ENCODE results near the gene SHISA5. TPM values are rescaled to one million over a fixed set of nuclear protein-coding genes. Genes with fewer than 3 reads are reported as not detected.

Gene SHISA5
- total RNA-seq, 1 experiment from 2014 or later = 226 TPM

- peak overlapping the region; percentile 68 for H3K27ac Mint-ChIP-seq (ENCODE audit: unreplicated experiment)
- H3K4me3 Mint-ChIP-seq (ENCODE audit: unreplicated experiment) = peak overlapping the region; percentile 74
- no TSS peak for BruUV-seq (replicated peaks)
- intact Hi-C loops (cut with micrococcal nuclease; ENCODE audit: unreplicated experiment) = no loop called here
- Histone ChIP-seq H3K4me1 (peaks cover 35% of the 10 kb centered on the region), H3K4me3 (ENCODE audit: low read depth, low read length) (peak overlapping the region; percentile 75), H3K36me3 (ENCODE audit: control insufficient read depth, insufficient read depth, low read length) (no peaks in the 10 kb centered on the region), H3K9me3 (no peaks in the 10 kb centered on the region), H3K27me3 (replicated peaks; ENCODE audit: control insufficient read depth, insufficient read depth, low read length) (no peaks in the 10 kb centered on the region)
- CTCF ChIA-PET = interaction anchor here (1.4 kb wide), 1 partner anchor 30 kb away, joined by 14 read pairs; no protein-coding TSS in a partner anchor
- H3K27me3 Mint-ChIP-seq (ENCODE audit: insufficient read depth, unreplicated experiment) = no peaks in the 10 kb centered on the region
- peaks cover 6% of the 10 kb centered on the region for H3K36me3 Mint-ChIP-seq (ENCODE audit: insufficient read depth, unreplicated experiment)
- peaks cover 23% of the 10 kb centered on the region for H3K4me1 Mint-ChIP-seq (ENCODE audit: low read depth, unreplicated experiment)
- POLR2A ChIA-PET = interaction anchor here (0.6 kb wide), 1 partner anchor 30 kb away, joined by 3 read pairs; no protein-coding TSS in a partner anchor
- no peak for DNase-seq
- H3K9me3 Mint-ChIP-seq (ENCODE audit: unreplicated experiment) = peaks cover under 1% of the 10 kb centered on the region
- TF ChIP-seq, protein P1, sequence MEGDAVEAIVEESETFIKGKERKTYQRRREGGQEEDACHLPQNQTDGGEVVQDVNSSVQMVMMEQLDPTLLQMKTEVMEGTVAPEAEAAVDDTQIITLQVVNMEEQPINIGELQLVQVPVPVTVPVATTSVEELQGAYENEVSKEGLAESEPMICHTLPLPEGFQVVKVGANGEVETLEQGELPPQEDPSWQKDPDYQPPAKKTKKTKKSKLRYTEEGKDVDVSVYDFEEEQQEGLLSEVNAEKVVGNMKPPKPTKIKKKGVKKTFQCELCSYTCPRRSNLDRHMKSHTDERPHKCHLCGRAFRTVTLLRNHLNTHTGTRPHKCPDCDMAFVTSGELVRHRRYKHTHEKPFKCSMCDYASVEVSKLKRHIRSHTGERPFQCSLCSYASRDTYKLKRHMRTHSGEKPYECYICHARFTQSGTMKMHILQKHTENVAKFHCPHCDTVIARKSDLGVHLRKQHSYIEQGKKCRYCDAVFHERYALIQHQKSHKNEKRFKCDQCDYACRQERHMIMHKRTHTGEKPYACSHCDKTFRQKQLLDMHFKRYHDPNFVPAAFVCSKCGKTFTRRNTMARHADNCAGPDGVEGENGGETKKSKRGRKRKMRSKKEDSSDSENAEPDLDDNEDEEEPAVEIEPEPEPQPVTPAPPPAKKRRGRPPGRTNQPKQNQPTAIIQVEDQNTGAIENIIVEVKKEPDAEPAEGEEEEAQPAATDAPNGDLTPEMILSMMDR (IDR thresholded peaks at IDR 0.05; ENCODE audit: insufficient read depth in 1 of 2, low read depth in 1 of 2, low read length in 1 of 2, severe bottlenecking in 1 of 2, unreplicated experiment in 1 of 2) = no peak
Observed at GRCh38 chr3:48503401-48504050, 448 bp downstream of the SHISA5 start.

DNA sequence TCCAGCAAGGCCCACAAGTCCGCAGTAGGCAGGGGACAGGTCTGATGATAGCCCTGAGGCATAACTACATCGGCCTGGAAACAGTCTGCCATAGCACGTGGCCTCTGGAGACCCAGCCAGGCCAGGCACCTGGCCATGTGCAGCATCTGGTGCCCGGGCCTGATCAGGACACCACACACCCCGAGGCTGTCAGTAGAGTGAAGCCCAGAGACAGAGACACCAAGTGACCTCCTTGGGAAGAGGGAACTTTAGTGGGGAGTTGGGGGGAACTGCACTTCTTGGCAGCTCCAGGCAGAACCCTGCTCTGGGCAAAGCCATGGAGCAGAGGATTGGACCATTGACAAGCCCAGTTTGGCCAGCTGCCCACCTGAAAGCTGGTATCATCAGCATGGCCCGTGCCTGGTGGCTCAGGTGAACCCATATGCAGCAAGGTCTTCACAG, 1.2 kb downstream of the SHISA5 start:
- ChIA-PET POLR2A (no interaction called here), CTCF (no interaction called here)
- Histone ChIP-seq H3K36me3 (ENCODE audit: control insufficient read depth, insufficient read depth, low read length) (no peaks in the 10 kb centered on the region), H3K9me3 (no peaks in the 10 kb centered on the region), H3K4me1 (peaks cover 35% of the 10 kb centered on the region), H3K27me3 (replicated peaks; ENCODE audit: control insufficient read depth, insufficient read depth, low read length) (no peaks in the 10 kb centered on the region), H3K4me3 (ENCODE audit: low read depth, low read length) (no peak overlapping the region)
- Mint-ChIP-seq H3K27ac (ENCODE audit: unreplicated experiment) (peak overlapping the region; percentile 68), H3K27me3 (ENCODE audit: insufficient read depth, unreplicated experiment) (no peaks in the 10 kb centered on the region), H3K4me3 (ENCODE audit: unreplicated experiment) (peak overlapping the region; percentile 74), H3K9me3 (ENCODE audit: unreplicated experiment) (peaks cover 9% of the 10 kb centered on the region), H3K4me1 (ENCODE audit: low read depth, unreplicated experiment) (peaks cover 23% of the 10 kb centered on the region), H3K36me3 (ENCODE audit: insufficient read depth, unreplicated experiment) (peaks cover 12% of the 10 kb centered on the region)
- TF ChIP-seq, protein P1 (IDR thresholded peaks at IDR 0.05; ENCODE audit: insufficient read depth in 1 of 2, low read depth in 1 of 2, low read length in 1 of 2, severe bottlenecking in 1 of 2, unreplicated experiment in 1 of 2) = no peak
- intact Hi-C loops (cut with micrococcal nuclease; ENCODE audit: unreplicated experiment) = no loop called here
- BruUV-seq (replicated peaks) = no TSS peak
- no peak for DNase-seq

DNA sequence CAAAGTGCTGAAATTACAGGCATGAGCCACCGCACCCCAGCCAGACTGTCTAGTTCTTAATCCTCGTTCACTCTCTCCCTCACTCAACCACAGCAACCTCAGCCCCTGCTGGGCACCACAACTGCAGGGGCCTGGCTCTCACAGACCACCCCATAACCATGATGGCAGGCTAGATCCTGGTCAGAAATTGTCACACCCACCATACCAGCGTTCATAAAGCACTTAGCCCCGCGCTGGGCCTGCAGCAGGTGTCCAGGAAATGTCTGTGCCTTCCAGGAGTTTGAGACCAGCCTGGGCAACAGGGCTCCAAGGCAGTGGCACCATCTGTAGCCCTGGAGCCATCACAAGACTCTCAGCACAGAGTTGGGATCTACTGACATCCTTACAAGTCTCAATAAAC, 1.9 kb downstream of the SHISA5 start:
- intact Hi-C loops (cut with micrococcal nuclease; ENCODE audit: unreplicated experiment) = no loop called here
- H3K27me3 ChIP-seq (replicated peaks; ENCODE audit: control insufficient read depth, insufficient read depth, low read length) = no peaks in the 10 kb centered on the region
- peaks cover 30% of the 10 kb centered on the region for H3K4me1 ChIP-seq

More for the DNA sequence above, 1.9 kb downstream of the SHISA5 start:
- Histone ChIP-seq H3K4me3 (ENCODE audit: low read depth, low read length) (no peak overlapping the region), H3K36me3 (ENCODE audit: control insufficient read depth, insufficient read depth, low read length) (no peaks in the 10 kb centered on the region), H3K9me3 (no peaks in the 10 kb centered on the region)
- peaks cover 16% of the 10 kb centered on the region for H3K4me1 Mint-ChIP-seq (ENCODE audit: low read depth, unreplicated experiment)
- DNase-seq = no peak
- H3K4me3 Mint-ChIP-seq (ENCODE audit: unreplicated experiment) = no peak overlapping the region
- POLR2A ChIA-PET = no interaction called here
- BruUV-seq (replicated peaks) = no TSS peak
- CTCF ChIA-PET = interaction anchor here (1.1 kb wide), 1 partner anchor 29 kb away, joined by 5 read pairs; no protein-coding TSS in a partner anchor
- TF ChIP-seq, protein P1 (IDR thresholded peaks at IDR 0.05; ENCODE audit: insufficient read depth in 1 of 2, low read depth in 1 of 2, low read length in 1 of 2, severe bottlenecking in 1 of 2, unreplicated experiment in 1 of 2) = no peak
- peaks cover 10% of the 10 kb centered on the region for H3K9me3 Mint-ChIP-seq (ENCODE audit: unreplicated experiment)
- no peaks in the 10 kb centered on the region for H3K27me3 Mint-ChIP-seq (ENCODE audit: insufficient read depth, unreplicated experiment)
- no peak overlapping the region for H3K27ac Mint-ChIP-seq (ENCODE audit: unreplicated experiment)
- H3K36me3 Mint-ChIP-seq (ENCODE audit: insufficient read depth, unreplicated experiment) = peaks cover 10% of the 10 kb centered on the region
